HG03469 (cell line): Measurements from ENCODE around the gene LOXL1.

Experiments
- ATAC-seq: cut with Tn5 transposase; IDR thresholded peaks from one replicate; pipeline ENCODE4 v1.9.1; 2021; ENCODE audit warnings: mild to moderate bottlenecking, moderate library complexity, moderate number of reproducible peaks; ENCODE audit not compliant: unreplicated experiment

Gene LOXL1

DNA sequence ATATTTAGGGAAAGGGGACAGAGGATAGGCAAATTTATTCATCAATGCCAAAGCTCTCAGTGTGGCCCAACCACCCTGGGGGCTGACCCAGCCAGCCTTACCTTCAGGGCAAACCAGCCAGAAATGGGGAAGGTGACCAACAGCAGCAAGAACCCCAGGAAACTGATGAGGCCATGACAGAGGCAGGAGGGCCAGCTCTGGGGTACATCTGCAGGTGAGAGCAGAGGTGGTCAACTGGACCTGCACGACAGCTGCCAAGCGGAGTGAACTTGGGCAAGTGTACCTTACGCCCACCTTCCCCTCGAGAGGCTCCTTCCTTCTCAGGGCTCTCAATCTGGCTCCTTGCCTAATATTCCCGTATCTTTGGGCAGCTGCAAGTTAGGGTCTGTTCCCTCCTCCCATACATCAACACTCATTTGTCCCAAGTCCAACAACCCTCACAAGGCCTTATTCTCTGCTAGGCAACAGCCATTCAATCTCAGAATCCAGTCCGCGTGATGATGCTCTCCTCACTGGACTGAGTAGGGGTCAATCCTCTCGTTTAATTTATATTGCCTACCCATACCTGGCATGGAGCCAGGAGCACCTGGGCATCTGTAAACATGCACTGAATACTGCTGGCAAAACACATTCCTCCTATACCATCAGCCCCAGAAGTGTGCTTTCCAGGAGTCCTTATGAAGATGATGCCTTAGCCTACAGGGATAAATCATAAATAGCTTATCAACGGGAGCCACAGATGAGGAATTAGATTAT is 64.2 kb downstream of the LOXL1 start:
- ATAC-seq = no peak

DNA sequence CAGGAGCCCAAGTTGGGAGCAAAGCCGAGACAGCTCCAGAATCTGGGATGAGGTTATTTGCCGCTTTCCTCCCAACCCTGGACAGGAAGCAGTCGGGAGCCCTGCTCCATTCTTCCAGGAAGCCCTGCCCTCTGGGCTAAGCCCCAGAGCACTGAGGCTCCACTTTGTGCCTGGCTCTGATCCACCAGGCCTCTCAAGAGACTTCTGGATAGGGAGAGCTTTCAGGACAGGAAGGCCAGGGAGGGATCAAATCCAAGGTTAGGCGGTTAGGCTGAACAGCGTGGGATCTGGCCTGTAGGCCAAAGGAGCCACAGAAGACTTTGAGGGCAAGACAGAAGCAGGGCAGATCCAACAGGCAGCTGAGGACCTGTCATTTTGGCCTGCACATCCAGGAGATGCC is 65.0 kb downstream of the LOXL1 start:
- no peak for ATAC-seq

DNA sequence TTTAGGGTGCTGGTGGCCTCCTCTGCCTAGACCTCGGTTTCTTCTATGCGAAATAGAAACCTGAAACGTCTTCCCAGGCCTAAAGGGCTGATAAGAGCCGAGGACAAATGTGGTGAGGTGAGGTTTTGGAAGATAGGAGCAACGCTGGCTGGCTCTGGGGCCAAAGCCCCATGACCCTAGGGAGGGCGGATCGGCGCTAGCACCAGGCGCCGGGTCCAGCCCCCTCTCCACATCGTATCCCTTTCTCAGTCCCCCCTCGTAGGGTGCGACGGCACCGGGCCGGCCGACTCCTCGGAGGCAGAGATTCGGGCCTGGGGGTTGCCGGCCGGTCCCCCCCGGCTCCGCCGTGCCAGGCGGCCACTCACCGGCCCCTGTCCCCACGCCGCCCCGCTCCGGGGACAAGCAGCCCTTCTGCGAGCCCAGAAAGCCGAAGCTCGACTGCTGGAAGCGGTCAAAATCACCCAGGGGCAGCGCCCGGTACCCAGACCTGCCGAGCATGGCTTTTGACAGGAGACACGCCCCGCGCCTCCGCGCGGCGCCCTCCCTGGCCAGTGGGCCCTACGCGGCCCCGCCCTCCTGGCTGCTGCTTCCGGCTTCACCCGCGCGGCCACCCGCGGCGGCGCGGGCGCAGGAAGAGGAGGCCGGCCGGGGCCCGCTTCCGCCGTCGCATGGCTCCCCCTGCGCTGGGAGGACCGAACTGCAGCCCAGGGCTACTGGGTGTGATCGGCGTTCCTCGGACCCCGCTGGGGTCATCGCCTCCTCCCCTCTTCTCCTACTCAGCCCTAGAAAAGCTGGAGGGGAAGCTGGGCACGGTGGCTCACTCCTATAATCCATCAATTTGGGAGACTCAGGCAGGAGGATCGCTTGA is 65.7 kb downstream of the LOXL1 start, which contains the start of gene STOML1:
STOML1 (minus strand) TSS at position 570 of the 868 bp plus-strand sequence; CDS start at position 498, 72 bp downstream.
- peak; percentile 59 for ATAC-seq

DNA sequence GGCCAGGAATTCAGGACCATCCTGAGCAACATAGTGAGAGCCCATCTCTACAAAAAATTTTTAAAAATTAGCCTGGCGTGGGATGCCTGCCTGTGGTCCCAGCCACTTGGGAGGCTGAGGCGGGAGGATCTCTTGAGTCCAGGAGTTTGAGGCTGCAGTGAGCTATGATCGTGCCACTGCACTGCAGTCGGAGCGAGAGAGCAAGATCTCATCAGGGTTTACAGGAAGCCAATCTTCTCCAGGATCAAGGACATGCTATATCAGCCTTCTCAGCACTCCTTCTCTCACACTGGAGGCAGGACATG is 66.3 kb downstream of the LOXL1 start:
- no peak for ATAC-seq

DNA sequence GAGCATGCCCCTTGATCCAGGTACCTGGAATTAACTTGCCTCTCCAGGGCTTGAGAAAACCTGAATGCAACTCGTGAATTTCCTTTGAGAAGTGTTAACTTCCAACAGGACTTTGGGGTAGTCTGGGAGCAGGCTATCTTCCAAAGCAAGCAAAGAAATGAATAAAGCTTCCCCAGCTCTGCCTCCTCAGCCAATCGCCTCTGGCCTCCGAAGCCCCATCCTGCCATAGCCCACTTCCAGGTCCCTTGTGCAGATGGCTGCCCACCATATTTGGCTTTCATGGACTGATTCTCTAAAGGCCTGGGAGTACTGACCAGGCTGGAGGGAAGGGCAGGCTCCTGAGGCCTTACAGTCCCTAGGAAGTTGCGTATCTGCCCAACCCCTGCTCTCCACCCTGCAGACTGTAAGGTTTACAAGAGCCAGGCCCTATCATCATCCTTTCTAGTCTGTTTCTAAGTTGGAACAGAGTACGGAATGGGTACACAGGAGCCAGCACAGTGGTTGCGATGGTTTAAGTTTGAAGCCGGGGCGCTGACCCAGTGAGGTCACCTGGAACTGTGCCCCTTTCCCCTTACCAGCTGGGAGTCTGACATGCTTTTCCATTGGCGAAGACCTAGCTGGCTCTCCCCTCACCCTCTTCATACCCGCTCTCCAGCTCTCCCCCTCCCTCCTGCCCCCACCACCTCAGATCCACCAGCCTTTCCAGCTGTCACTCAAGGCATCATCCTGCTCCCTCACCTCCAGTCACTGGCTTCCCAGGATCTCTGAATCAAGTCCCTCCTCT is 67.1 kb downstream of the LOXL1 start:
- ATAC-seq = no peak

DNA sequence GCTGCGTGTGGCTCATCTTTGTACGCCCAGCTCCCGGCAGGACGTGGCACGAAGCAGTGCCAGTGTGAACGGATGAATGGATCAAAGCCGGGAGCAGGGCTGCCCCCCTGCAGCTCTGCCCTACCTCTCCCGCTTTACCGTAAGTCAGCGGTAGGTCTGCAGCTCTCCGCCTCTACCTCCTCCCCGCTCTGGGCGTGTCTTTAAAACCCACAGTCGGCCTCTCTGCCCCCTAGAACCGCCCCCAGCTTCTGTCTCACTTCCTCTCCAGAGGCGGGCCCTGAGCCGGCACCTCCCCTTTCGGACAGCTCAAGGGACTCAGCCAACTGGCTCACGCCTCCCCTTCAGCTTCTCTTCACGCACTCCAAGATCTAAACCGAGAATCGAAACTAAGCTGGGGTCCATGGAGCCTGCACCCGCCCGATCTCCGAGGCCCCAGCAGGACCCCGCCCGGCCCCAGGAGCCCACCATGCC is 68.2 kb downstream of the LOXL1 start, which contains the start of gene PML:
PML (plus strand) TSS at position 304 of the 471 bp plus-strand sequence; CDS start at position 401, 97 bp downstream.
- ATAC-seq = peak; percentile 38

DNA sequence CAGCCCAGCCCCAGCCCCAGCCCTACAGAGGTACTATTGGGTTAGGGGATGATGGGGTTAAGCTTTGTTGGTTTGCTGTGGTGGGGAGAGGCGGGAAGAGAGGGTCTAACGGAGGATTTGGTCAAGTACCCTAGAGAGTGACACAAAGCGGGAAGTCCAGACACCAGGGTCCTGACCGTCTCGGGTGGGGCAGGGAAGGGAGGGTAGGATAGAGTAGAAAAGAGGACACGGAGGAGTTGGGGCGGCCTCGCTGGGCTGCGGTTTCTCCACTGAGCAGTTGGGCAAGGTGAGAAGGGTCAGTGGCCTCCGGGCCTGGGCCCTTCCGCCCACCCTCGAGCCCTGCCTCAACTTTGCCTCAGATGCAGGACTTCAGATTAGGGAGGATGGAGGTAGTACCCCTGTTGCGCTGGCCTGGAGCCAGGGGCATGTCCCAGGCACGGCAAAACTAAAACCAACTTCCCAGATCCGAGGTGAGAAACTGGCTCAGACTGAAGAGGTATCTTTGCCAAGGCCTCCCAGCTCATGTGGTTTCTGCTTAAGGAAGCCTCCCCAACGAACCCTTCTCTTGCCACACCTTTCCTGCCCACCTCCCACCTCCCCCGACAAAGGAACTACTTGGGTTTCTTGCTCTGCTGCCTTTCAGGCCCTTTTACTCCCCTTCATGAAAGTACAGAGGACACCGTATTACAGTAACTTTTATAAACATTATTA is 68.8 kb downstream of the LOXL1 start:
- ATAC-seq = no peak

DNA sequence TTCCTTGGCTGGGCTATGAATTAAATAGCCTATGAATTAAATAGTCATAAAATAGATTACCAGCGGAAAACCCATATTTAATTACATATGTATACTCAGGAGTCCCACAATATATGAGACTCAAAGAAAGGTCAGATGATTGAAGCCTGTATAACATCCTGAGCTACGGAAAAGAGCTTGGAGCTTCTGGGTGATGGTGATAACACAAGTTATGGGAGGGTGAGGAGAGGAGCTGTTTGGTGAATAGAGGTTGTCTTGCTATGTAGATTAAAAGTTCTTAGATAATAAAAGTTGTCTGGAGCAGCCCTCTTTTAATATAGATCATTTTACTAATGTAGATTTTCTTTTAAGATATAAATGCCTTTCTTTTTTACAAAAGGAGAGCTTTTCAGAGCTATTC is 70.0 kb downstream of the LOXL1 start:
- ATAC-seq = no peak

DNA sequence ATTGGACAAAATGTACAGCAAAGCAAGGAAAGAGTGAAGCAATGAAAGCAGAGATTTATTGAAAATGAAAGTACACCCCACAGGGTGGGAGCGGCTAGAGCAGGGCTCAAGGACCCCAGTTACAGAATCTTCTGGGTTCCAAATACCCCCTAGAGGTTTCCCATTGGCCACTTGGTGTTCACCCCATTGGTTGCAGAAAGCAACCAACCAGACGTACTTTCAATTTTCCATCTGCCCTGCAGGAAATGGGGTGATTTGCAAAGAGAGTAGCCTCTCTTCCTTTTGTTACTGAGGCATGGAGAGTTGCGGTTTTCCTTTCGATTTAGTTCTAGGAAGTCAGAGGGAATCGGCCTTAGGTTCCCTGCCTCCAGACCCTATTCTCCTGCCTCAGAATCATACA is 70.7 kb downstream of the LOXL1 start:
- no peak for ATAC-seq

DNA sequence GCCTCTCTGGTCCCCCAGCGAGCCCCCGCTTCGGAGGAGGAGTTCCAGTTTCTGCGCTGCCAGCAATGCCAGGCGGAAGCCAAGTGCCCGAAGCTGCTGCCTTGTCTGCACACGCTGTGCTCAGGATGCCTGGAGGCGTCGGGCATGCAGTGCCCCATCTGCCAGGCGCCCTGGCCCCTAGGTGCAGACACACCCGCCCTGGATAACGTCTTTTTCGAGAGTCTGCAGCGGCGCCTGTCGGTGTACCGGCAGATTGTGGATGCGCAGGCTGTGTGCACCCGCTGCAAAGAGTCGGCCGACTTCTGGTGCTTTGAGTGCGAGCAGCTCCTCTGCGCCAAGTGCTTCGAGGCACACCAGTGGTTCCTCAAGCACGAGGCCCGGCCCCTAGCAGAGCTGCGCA is 71.7 kb downstream of the LOXL1 start:
- ATAC-seq = no peak
